ENCODE results near the gene OR52D1. TPM values are rescaled to one million over a fixed set of nuclear protein-coding genes. Genes with fewer than 3 reads are reported as not detected.

The OR52D1 gene
- total RNA-seq, 6 experiments from 2014 or later, result not detected

GRCh38 chr11:5449432-5449831, 39.1 kb upstream of the OR52D1 start:
- no peaks in the 10 kb centered on the region for H3K36me3 ChIP-seq
- TF ChIP-seq CTCF (IDR thresholded peaks at IDR 0.05) (no peak), POLR2A (IDR thresholded peaks at IDR 0.05) (no peak)
- ATAC-seq (peak; percentile 77 to 89 (median 85)), DNase-seq (no peak)
- no peaks in the 10 kb centered on the region for H3K4me1 ChIP-seq
- no peak overlapping the region for H3K27ac ChIP-seq
- no peak overlapping the region for H3K4me3 ChIP-seq
- intact Hi-C loops (cut with DNase I), result no loop called here
- H3K9me3 ChIP-seq, result no peaks in the 10 kb centered on the region
- no peaks in the 10 kb centered on the region for H3K27me3 ChIP-seq
- WGBS (ENCODE audit: insufficient coverage, low coverage, low lambda C conversion rate, missing lambda C conversion rate), result 16% methylated on average over 4 of the region's 4 CpGs

- TF ChIP-seq CTCF (IDR thresholded peaks at IDR 0.05), result no peak
- no peak for TF ChIP-seq POLR2A (IDR thresholded peaks at IDR 0.05)
- ATAC-seq (no peak), DNase-seq (no peak)
- Histone ChIP-seq H3K36me3 (no peaks in the 10 kb centered on the region), H3K4me1 (no peaks in the 10 kb centered on the region), H3K27me3 (no peaks in the 10 kb centered on the region), H3K4me3 (no peak overlapping the region), H3K27ac (no peak overlapping the region), H3K9me3 (no peaks in the 10 kb centered on the region)
- intact Hi-C loops (cut with DNase I), result no loop called here
- WGBS (ENCODE audit: insufficient coverage, low coverage, low lambda C conversion rate, missing lambda C conversion rate), result 90% methylated on average over 2 of the region's 14 CpGs
Measured at GRCh38 chr11:5460983-5461621, 27.4 kb upstream of the OR52D1 start.

GRCh38 chr11:5467527-5467926, 21.0 kb upstream of the OR52D1 start:
- TF ChIP-seq POLR2A (IDR thresholded peaks at IDR 0.05), result no peak
- TF ChIP-seq CTCF (IDR thresholded peaks at IDR 0.05), result no peak
- ATAC-seq (no peak), DNase-seq (no peak)
- intact Hi-C loops (cut with DNase I), result no loop called here
- Histone ChIP-seq H3K4me1 (no peaks in the 10 kb centered on the region), H3K27me3 (no peaks in the 10 kb centered on the region), H3K36me3 (no peaks in the 10 kb centered on the region), H3K9me3 (no peaks in the 10 kb centered on the region), H3K27ac (no peak overlapping the region), H3K4me3 (no peak overlapping the region)
- WGBS (ENCODE audit: insufficient coverage, low coverage, low lambda C conversion rate, missing lambda C conversion rate), result 44% methylated on average over 2 of the region's 2 CpGs

GRCh38 chr11:5473921-5474320, 14.6 kb upstream of the OR52D1 start:
- H3K27ac ChIP-seq, result no peak overlapping the region
- intact Hi-C loops (cut with DNase I), result no loop called here
- no peak overlapping the region for H3K4me3 ChIP-seq
- H3K4me1 ChIP-seq, result no peaks in the 10 kb centered on the region
- ATAC-seq (no peak), DNase-seq (no peak)
- no peaks in the 10 kb centered on the region for H3K9me3 ChIP-seq
- H3K36me3 ChIP-seq, result no peaks in the 10 kb centered on the region
- no peaks in the 10 kb centered on the region for H3K27me3 ChIP-seq
- TF ChIP-seq CTCF (IDR thresholded peaks at IDR 0.05) (no peak), POLR2A (IDR thresholded peaks at IDR 0.05) (no peak)
